NB4 (cell line): ENCODE measurements around the gene KIAA1671.

Experiments used
- DNase-seq: peaks from one replicate; pipeline ENCODE4 v3.0.0; 2010; ENCODE audit warnings: low read depth
- H3K4me3 ChIP-seq: one replicate; pipeline ENCODE4 v1.5.1; 2011; ENCODE audit warnings: mild to moderate bottlenecking, low read depth, low read length, moderate library complexity
- CTCF ChIP-seq: IDR thresholded peaks from one replicate; pipeline ENCODE4 v1.5.1; 2012; ENCODE audit warnings: low read depth, low read length
- MAX ChIP-seq: IDR thresholded peaks from 2 replicates; pipeline ENCODE4 v1.6.1; 2011; ENCODE audit warnings: low read depth, low read length
- MYC ChIP-seq: IDR thresholded peaks from 2 replicates; pipeline ENCODE4 v1.6.1; 2011; ENCODE audit warnings: low read depth, low read length
- POLR2A ChIP-seq: IDR thresholded peaks from 2 replicates; pipeline ENCODE4 v1.6.1; 2011; ENCODE audit warnings: mild to moderate bottlenecking; ENCODE audit not compliant: insufficient read length; ENCODE audit errors: extremely low read depth

Gene KIAA1671

GRCh38 chr22:25032066-25032465 lies 79.5 kb downstream of the KIAA1671 start:
- no peak overlapping the region for H3K4me3 ChIP-seq
- DNase-seq = no peak
- no peak for TF ChIP-seq MAX

GRCh38 chr22:25035715-25036114 lies 83.2 kb downstream of the KIAA1671 start:
- TF ChIP-seq CTCF (no peak), POLR2A (no peak), MAX (no peak), MYC (no peak)
- H3K4me3 ChIP-seq = no peak overlapping the region
- DNase-seq = no peak

- H3K4me3 ChIP-seq = no peak overlapping the region
- TF ChIP-seq POLR2A (no peak), MAX (no peak), MYC (no peak), CTCF (no peak)
- no peak for DNase-seq
Observed at GRCh38 chr22:25038239-25038638, 85.7 kb downstream of the KIAA1671 start.

- DNase-seq = no peak
- no peak for TF ChIP-seq CTCF
- TF ChIP-seq POLR2A = no peak
- no peak for TF ChIP-seq MYC
- TF ChIP-seq MAX = no peak
- no peak overlapping the region for H3K4me3 ChIP-seq
Observed at GRCh38 chr22:25038771-25039170, 86.3 kb downstream of the KIAA1671 start.

- no peak overlapping the region for H3K4me3 ChIP-seq
- TF ChIP-seq CTCF (no peak), POLR2A (no peak), MYC (no peak), MAX (no peak)
- no peak for DNase-seq
Observed at GRCh38 chr22:25039255-25039654, 86.7 kb downstream of the KIAA1671 start.

GRCh38 chr22:25039754-25040153 lies 87.2 kb downstream of the KIAA1671 start:
- TF ChIP-seq POLR2A = no peak
- no peak for TF ChIP-seq MYC
- no peak for TF ChIP-seq MAX
- TF ChIP-seq CTCF = no peak
- DNase-seq = no peak

More at GRCh38 chr22:25039754-25040153, 87.2 kb downstream of the KIAA1671 start:
- H3K4me3 ChIP-seq = no peak overlapping the region
